Activated CD8-positive, alpha-beta memory T cell treated with anti-CD3 and anti-CD28 coated beads, Interleukin-2, amount 50 U/mL, for 24 hours (primary cell): ENCODE data around the gene TFPI2.

ENCODE experiments used
- DNase-seq: peaks from one replicate; pipeline ENCODE4 v3.0.0-alpha.2; 2020; ENCODE audit errors: extremely low read depth

Gene TFPI2

GRCh38 chr7:93906267-93906666, 15.7 kb upstream of the TFPI2 start, which contains the start of gene GNGT1:
Gene GNGT1, plus strand, starts transcription at chr7:93906567. Its CDS starts 180 bp downstream, at chr7:93906747.
- DNase-seq, result no peak

GRCh38 chr7:93902777-93903423, 12.3 kb upstream of the TFPI2 start:
- no peak for DNase-seq

- DNase-seq, result no peak
Measured at GRCh38 chr7:93897680-93898079, 7.1 kb upstream of the TFPI2 start.

- no peak for DNase-seq
Measured at GRCh38 chr7:93895859-93896600, 5.5 kb upstream of the TFPI2 start.

- no peak for DNase-seq
Measured at GRCh38 chr7:93894966-93895640, 4.5 kb upstream of the TFPI2 start.

GRCh38 chr7:93894426-93894825, 3.9 kb upstream of the TFPI2 start:
- no peak for DNase-seq

GRCh38 chr7:93890041-93890463, 501 bp downstream of the TFPI2 start:
- DNase-seq, result no peak

- DNase-seq, result no peak
Measured at GRCh38 chr7:93889261-93889660, 1.3 kb downstream of the TFPI2 start.

GRCh38 chr7:93884541-93884940, 6.0 kb downstream of the TFPI2 start:
- no peak for DNase-seq

- no peak for DNase-seq
Measured at GRCh38 chr7:93883917-93884345, 6.6 kb downstream of the TFPI2 start.

GRCh38 chr7:93883078-93883916, 7.3 kb downstream of the TFPI2 start:
- no peak for DNase-seq

GRCh38 chr7:93882468-93882867, 8.1 kb downstream of the TFPI2 start:
- no peak for DNase-seq

- no peak for DNase-seq
Measured at GRCh38 chr7:93879356-93879755, 11.2 kb downstream of the TFPI2 start.

- no peak for DNase-seq
Measured at GRCh38 chr7:93877742-93878141, 12.8 kb downstream of the TFPI2 start.

- DNase-seq, result no peak
Measured at GRCh38 chr7:93873998-93874574, 16.5 kb downstream of the TFPI2 start.

GRCh38 chr7:93866886-93867285, 23.7 kb downstream of the TFPI2 start:
- DNase-seq, result no peak

GRCh38 chr7:93862651-93863050, 27.9 kb downstream of the TFPI2 start:
- DNase-seq, result no peak

- DNase-seq, result no peak
Measured at GRCh38 chr7:93861325-93861949, 29.1 kb downstream of the TFPI2 start.

- no peak for DNase-seq
Measured at GRCh38 chr7:93860261-93860660, 30.3 kb downstream of the TFPI2 start.

- DNase-seq, result no peak
Measured at GRCh38 chr7:93858857-93859256, 31.7 kb downstream of the TFPI2 start.

- no peak for DNase-seq
Measured at GRCh38 chr7:93856323-93856722, 34.2 kb downstream of the TFPI2 start.
